Natural killer cell (primary cell): ENCODE data around the gene FUOM. TPM values are rescaled to one million over a fixed set of nuclear protein-coding genes. Genes with fewer than 3 reads are reported as not detected.

ENCODE experiments used
- ATAC-seq, 3 donors: fragments of 150-1000 bp in 2 of 3; fragments of 200-7000 bp in 1 of 3; cut with Tn5 transposase; 1 replicate in 1 of 3; 2 replicates in 2 of 3; pipeline ENCODE4 v1.10.0; 2021; ENCODE audit warnings: mild to moderate bottlenecking in 2 of 3, moderate library complexity in 2 of 3
- DNase-seq, 2 donors: peaks; one replicate each; pipeline versions ENCODE4 v3.0.0 to v3.0.0-alpha.2; 2013 to 2021; ENCODE audit warnings: mixed read lengths in 1 of 2
- H3K27ac ChIP-seq: one replicate; pipeline ENCODE4 v1.5.1; 2013; ENCODE audit warnings: mild to moderate bottlenecking, low read length
- H3K27me3 ChIP-seq: one replicate; pipeline ENCODE4 v1.6.1; 2013; ENCODE audit warnings: low read length; ENCODE audit not compliant: control insufficient read depth, insufficient read depth
- H3K36me3 ChIP-seq: one replicate; pipeline ENCODE4 v1.6.1; 2013; ENCODE audit warnings: low read length; ENCODE audit not compliant: control insufficient read depth, insufficient read depth
- H3K4me1 ChIP-seq: one replicate; pipeline ENCODE4 v1.6.1; 2013; ENCODE audit warnings: low read length; ENCODE audit not compliant: control insufficient read depth, insufficient read depth
- H3K4me3 ChIP-seq: one replicate; pipeline ENCODE4 v1.5.1; 2013; ENCODE audit warnings: low read length
- H3K9me3 ChIP-seq: one replicate; pipeline ENCODE4 v1.6.1; 2013; ENCODE audit warnings: low read length; ENCODE audit not compliant: control insufficient read depth, insufficient read depth
- H3K27ac Mint-ChIP-seq, 2 donors: one replicate each; pipeline ENCODE4 v1.8.0; 2022; ENCODE audit warnings: mild to moderate bottlenecking in 2 of 2, mixed read lengths in 2 of 2, moderate library complexity in 1 of 2
- H3K27me3 Mint-ChIP-seq, 2 donors: one replicate each; pipeline ENCODE4 v1.8.0; 2022; ENCODE audit warnings: low read depth in 2 of 2, mixed read lengths in 2 of 2
- H3K36me3 Mint-ChIP-seq: one replicate; pipeline ENCODE4 v1.8.0; 2022; ENCODE audit warnings: mixed read lengths
- H3K4me1 Mint-ChIP-seq, 2 donors: one replicate each; pipeline ENCODE4 v1.8.0; 2022; ENCODE audit warnings: mixed read lengths in 2 of 2
- H3K4me3 Mint-ChIP-seq: one replicate; pipeline ENCODE4 v1.8.0; 2022; ENCODE audit warnings: mild to moderate bottlenecking, moderate library complexity, mixed read lengths
- H3K9me3 Mint-ChIP-seq, 2 donors: one replicate each; pipeline ENCODE4 v1.8.0; 2022; ENCODE audit warnings: mixed read lengths in 2 of 2
- CTCF ChIP-seq: fragments of 200-600 bp; IDR thresholded peaks from one replicate; pipeline ENCODE4 v1.8.0; 2022; ENCODE audit warnings: antibody characterized with exemption
- WGBS: methylation state at CpG from one replicate; pipeline ENCODE4 v1.1.7; 2013; ENCODE audit warnings: missing lambda C conversion rate; ENCODE audit not compliant: insufficient coverage; 5-methylcytosine and 5-hydroxymethylcytosine counted together
- intact Hi-C: fragments of 100-400 bp; cut with micrococcal nuclease; formaldehyde crosslinking; loops from one replicate; pipeline ENCODE4 v1.14.2; 2022
- total RNA-seq, 4 donors: library from RNA; stranded (reverse); fragments of 120-200 nt in 1 of 4; gene quantifications; one replicate each; pipeline versions ENCODE4 v1.2.3 to v1.2.4, GENCODE V29; 2013 to 2022

FUOM gene
- total RNA-seq, 3 donors from 2014 or later (not counting 1 experiment from before 2014, with no cell fraction given), result 7.6 to 9.5 (median 7.9) TPM

- Mint-ChIP-seq H3K36me3 (no peaks in the 10 kb centered on the region), H3K27ac (peak within 1 kb of the TSS; percentile 87 to 90), H3K9me3 (no peaks in the 10 kb centered on the region), H3K4me3 (peak within 1 kb of the TSS; percentile 94), H3K27me3 (no peaks in the 10 kb centered on the region), H3K4me1 (peaks cover 45 to 48% of the 10 kb centered on the region in 2 donors)
- Histone ChIP-seq H3K27ac (peak within 1 kb of the TSS; percentile 49), H3K9me3 (no peaks in the 10 kb centered on the region), H3K4me1 (peaks cover 57% of the 10 kb centered on the region), H3K4me3 (peak within 1 kb of the TSS; percentile 54), H3K27me3 (no peaks in the 10 kb centered on the region), H3K36me3 (peaks cover 9% of the 10 kb centered on the region)
- under 1% methylated on average over 69 of the region's 69 CpGs for WGBS
- intact Hi-C loops, result loop anchor here (1.0 to 5.0 kb wide), 2 partner anchors 36 to 117 kb away; partner anchors contain the start of genes ADAM8 and FUOM
- ATAC-seq, result peak; percentile 73 to 88 (median 84)
- peak; percentile 94 to 97 for DNase-seq
- TF ChIP-seq CTCF, result no peak
These were observed 36.3 kb upstream of the FUOM start, which contains the start of gene MTG1 for GRCh38 chr10:133394064-133394663. Gene MTG1, plus strand, starts transcription at chr10:133394157. Its CDS starts 64 bp downstream, at chr10:133394221.

- ATAC-seq (no peak), DNase-seq (no peak)
- Mint-ChIP-seq H3K27ac (peak overlapping the region; percentile 87 to 90), H3K36me3 (no peaks in the 10 kb centered on the region), H3K27me3 (no peaks in the 10 kb centered on the region), H3K4me3 (peak overlapping the region; percentile 94), H3K9me3 (no peaks in the 10 kb centered on the region), H3K4me1 (peaks cover 52 to 55% of the 10 kb centered on the region in 2 donors)
- Histone ChIP-seq H3K36me3 (peaks cover 3% of the 10 kb centered on the region), H3K4me1 (peaks cover 64% of the 10 kb centered on the region), H3K4me3 (peak overlapping the region; percentile 54), H3K9me3 (no peaks in the 10 kb centered on the region), H3K27me3 (no peaks in the 10 kb centered on the region), H3K27ac (peak overlapping the region; percentile 24)
- intact Hi-C loops, result loop anchor here (1.0 to 5.0 kb wide), 2 partner anchors 35 to 116 kb away; partner anchors contain the start of genes ADAM8 and FUOM
- no peak for TF ChIP-seq CTCF
- 41% methylated on average over 23 of the region's 27 CpGs for WGBS
These were observed 35.7 kb upstream of the FUOM start for GRCh38 chr10:133393401-133394063.

GRCh38 chr10:133391761-133392518, 34.1 kb upstream of the FUOM start:
- H3K36me3 Mint-ChIP-seq, result no peaks in the 10 kb centered on the region
- peak overlapping the region; percentile 49 for H3K4me3 Mint-ChIP-seq
- H3K9me3 ChIP-seq, result no peaks in the 10 kb centered on the region
- no peaks in the 10 kb centered on the region for H3K36me3 ChIP-seq
- DNase-seq (peak in 1 of 2 donors; percentile 40), ATAC-seq (no peak)
- H3K27me3 Mint-ChIP-seq, result no peaks in the 10 kb centered on the region
- no peaks in the 10 kb centered on the region for H3K9me3 Mint-ChIP-seq
- intact Hi-C loops, result loop anchor here (5.0 kb wide), 1 partner anchor 115 kb away; the partner anchor contains the start of gene ADAM8
- no peaks in the 10 kb centered on the region for H3K27me3 ChIP-seq
- WGBS, result 70% methylated on average over 12 of the region's 12 CpGs
- no peak overlapping the region for H3K4me3 ChIP-seq
- peak overlapping the region; percentile 68 for H3K27ac ChIP-seq
- H3K27ac Mint-ChIP-seq, result peak overlapping the region; percentile 91 to 92
- TF ChIP-seq CTCF, result no peak
- H3K4me1 ChIP-seq, result peaks cover 69% of the 10 kb centered on the region
- H3K4me1 Mint-ChIP-seq, result peaks cover 43 to 47% of the 10 kb centered on the region in 2 donors
